ENCODE data around the gene B3GAT1. TPM values are rescaled to one million over a fixed set of nuclear protein-coding genes. Genes with fewer than 3 reads are reported as not detected.

The B3GAT1 gene
- total and polyA plus RNA-seq, 2 experiments from 2014 or later, result 4.8 to 28.3 TPM

DNA sequence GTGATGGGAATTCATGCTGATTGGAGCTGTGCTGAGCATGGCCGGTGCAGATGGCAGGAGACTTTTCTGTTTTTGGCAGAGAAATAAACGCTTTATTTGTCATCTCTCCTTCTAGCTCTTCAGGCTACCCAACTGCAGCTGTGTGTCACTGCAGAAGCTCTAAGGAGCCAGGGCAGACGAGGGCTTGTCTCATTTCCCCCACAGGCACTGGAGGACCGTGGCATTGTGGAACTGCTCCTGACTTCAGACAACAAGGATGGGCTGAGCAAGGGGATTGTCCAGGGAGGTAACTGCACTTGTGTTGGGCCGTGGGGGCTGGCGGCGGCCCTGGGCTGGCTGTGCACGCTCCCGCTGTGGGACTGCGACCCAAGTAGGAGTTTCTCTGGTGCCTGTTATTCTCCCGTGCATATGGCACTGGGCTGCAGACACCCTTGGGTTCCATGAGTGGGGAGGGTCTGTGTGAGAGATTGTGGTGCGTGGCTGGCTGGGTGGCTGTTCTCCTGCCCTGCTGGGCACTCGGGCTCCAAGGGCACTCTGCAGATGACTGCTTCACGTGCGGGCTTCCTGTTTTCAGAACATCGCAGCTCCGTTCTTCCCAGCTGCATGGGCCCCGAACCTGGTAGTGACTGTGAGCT, 53.1 kb downstream of the B3GAT1 start (continued):
- TF ChIP-seq, protein P1, sequence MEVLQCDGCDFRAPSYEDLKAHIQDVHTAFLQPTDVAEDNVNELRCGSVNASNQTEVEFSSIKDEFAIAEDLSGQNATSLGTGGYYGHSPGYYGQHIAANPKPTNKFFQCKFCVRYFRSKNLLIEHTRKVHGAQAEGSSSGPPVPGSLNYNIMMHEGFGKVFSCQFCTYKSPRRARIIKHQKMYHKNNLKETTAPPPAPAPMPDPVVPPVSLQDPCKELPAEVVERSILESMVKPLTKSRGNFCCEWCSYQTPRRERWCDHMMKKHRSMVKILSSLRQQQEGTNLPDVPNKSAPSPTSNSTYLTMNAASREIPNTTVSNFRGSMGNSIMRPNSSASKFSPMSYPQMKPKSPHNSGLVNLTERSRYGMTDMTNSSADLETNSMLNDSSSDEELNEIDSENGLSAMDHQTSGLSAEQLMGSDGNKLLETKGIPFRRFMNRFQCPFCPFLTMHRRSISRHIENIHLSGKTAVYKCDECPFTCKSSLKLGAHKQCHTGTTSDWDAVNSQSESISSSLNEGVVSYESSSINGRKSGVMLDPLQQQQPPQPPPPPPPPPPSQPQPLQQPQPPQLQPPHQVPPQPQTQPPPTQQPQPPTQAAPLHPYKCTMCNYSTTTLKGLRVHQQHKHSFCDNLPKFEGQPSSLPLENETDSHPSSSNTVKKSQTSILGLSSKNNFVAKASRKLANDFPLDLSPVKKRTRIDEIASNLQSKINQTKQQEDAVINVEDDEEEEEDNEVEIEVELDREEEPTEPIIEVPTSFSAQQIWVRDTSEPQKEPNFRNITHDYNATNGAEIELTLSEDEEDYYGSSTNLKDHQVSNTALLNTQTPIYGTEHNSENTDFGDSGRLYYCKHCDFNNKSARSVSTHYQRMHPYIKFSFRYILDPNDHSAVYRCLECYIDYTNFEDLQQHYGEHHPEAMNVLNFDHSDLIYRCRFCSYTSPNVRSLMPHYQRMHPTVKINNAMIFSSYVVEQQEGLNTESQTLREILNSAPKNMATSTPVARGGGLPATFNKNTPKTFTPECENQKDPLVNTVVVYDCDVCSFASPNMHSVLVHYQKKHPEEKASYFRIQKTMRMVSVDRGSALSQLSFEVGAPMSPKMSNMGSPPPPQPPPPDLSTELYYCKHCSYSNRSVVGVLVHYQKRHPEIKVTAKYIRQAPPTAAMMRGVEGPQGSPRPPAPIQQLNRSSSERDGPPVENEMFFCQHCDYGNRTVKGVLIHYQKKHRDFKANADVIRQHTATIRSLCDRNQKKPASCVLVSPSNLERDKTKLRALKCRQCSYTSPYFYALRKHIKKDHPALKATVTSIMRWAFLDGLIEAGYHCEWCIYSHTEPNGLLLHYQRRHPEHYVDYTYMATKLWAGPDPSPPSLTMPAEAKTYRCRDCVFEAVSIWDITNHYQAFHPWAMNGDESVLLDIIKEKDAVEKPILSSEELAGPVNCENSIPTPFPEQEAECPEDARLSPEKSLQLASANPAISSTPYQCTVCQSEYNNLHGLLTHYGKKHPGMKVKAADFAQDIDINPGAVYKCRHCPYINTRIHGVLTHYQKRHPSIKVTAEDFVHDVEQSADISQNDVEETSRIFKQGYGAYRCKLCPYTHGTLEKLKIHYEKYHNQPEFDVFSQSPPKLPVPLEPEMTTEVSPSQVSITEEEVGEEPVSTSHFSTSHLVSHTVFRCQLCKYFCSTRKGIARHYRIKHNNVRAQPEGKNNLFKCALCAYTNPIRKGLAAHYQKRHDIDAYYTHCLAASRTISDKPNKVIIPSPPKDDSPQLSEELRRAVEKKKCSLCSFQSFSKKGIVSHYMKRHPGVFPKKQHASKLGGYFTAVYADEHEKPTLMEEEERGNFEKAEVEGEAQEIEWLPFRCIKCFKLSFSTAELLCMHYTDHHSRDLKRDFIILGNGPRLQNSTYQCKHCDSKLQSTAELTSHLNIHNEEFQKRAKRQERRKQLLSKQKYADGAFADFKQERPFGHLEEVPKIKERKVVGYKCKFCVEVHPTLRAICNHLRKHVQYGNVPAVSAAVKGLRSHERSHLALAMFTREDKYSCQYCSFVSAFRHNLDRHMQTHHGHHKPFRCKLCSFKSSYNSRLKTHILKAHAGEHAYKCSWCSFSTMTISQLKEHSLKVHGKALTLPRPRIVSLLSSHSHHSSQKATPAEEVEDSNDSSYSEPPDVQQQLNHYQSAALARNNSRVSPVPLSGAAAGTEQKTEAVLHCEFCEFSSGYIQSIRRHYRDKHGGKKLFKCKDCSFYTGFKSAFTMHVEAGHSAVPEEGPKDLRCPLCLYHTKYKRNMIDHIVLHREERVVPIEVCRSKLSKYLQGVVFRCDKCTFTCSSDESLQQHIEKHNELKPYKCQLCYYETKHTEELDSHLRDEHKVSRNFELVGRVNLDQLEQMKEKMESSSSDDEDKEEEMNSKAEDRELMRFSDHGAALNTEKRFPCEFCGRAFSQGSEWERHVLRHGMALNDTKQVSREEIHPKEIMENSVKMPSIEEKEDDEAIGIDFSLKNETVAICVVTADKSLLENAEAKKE (CRISPR knock-in tag; IDR thresholded peaks at IDR 0.05), result no peak
- TF ChIP-seq EZH2phosphoT487 (IDR thresholded peaks at IDR 0.05; ENCODE audit: unreplicated experiment), result no peak
- TF ChIP-seq, protein P2, sequence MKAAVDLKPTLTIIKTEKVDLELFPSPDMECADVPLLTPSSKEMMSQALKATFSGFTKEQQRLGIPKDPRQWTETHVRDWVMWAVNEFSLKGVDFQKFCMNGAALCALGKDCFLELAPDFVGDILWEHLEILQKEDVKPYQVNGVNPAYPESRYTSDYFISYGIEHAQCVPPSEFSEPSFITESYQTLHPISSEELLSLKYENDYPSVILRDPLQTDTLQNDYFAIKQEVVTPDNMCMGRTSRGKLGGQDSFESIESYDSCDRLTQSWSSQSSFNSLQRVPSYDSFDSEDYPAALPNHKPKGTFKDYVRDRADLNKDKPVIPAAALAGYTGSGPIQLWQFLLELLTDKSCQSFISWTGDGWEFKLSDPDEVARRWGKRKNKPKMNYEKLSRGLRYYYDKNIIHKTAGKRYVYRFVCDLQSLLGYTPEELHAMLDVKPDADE (IDR thresholded peaks at IDR 0.05), result no peak
- TF ChIP-seq EZH2 (IDR thresholded peaks at IDR 0.05; ENCODE audit: low read depth, unreplicated experiment), result no peak
- TF ChIP-seq ZNF331 (CRISPR knock-in tag; IDR thresholded peaks at IDR 0.05; ENCODE audit: low read depth), result no peak
- no peak for TF ChIP-seq POLR2AphosphoS5 (IDR thresholded peaks at IDR 0.05; ENCODE audit: low read depth)
- no peak for TF ChIP-seq ZNF114 (CRISPR knock-in tag; IDR thresholded peaks at IDR 0.05)
